Middle frontal gyrus (tissue), 1 donor: ENCODE results near the gene HSPB1.
"Not testable (repeated sequence)": the region's sequence is repeated elsewhere in the genome, so short reads cannot be mapped to it uniquely, and the experiment has no call there.

Experiments used
- DNase-seq: peaks from one replicate; pipeline ENCODE4 v3.0.0-alpha.2; 2015; ENCODE audit warnings: low spot score; ENCODE audit errors: extremely low spot score

HSPB1 gene

GRCh38 chr7:76308874-76309273, 6.4 kb downstream of the HSPB1 start:
- DNase-seq = not testable (repeated sequence)

- DNase-seq = not testable (repeated sequence)
These were observed 7.0 kb downstream of the HSPB1 start for GRCh38 chr7:76309341-76310101.

- no peak for DNase-seq
These were observed 7.9 kb downstream of the HSPB1 start for GRCh38 chr7:76310102-76310957.

GRCh38 chr7:76311838-76312237, 9.4 kb downstream of the HSPB1 start:
- not testable (repeated sequence) for DNase-seq

GRCh38 chr7:76314042-76314721, 11.7 kb downstream of the HSPB1 start:
- peak; percentile 92 for DNase-seq

- DNase-seq = not testable (repeated sequence)
These were observed 12.3 kb downstream of the HSPB1 start for GRCh38 chr7:76314740-76315139.

- DNase-seq = no peak
These were observed 12.9 kb downstream of the HSPB1 start for GRCh38 chr7:76315364-76315763.

- no peak for DNase-seq
These were observed 14.7 kb downstream of the HSPB1 start for GRCh38 chr7:76316984-76317781.

- peak; percentile 97 for DNase-seq
These were observed 15.5 kb downstream of the HSPB1 start for GRCh38 chr7:76317782-76318487.

- DNase-seq = no peak
These were observed 16.2 kb downstream of the HSPB1 start for GRCh38 chr7:76318488-76319353.

- DNase-seq = no peak
These were observed 22.6 kb downstream of the HSPB1 start for GRCh38 chr7:76325092-76325491.

- no peak for DNase-seq
These were observed 23.3 kb downstream of the HSPB1 start for GRCh38 chr7:76325811-76326210.

GRCh38 chr7:76326646-76327233, 24.3 kb downstream of the HSPB1 start:
- DNase-seq = no peak

- no peak for DNase-seq
These were observed 25.1 kb downstream of the HSPB1 start for GRCh38 chr7:76327610-76328009.

GRCh38 chr7:76328389-76328788, 25.9 kb downstream of the HSPB1 start:
- no peak for DNase-seq

GRCh38 chr7:76329479-76329878, 27.0 kb downstream of the HSPB1 start:
- DNase-seq = no peak

- no peak for DNase-seq
These were observed 27.8 kb downstream of the HSPB1 start for GRCh38 chr7:76330261-76330660.

GRCh38 chr7:76330673-76331072, 28.2 kb downstream of the HSPB1 start:
- no peak for DNase-seq

GRCh38 chr7:76332078-76332477, 29.6 kb downstream of the HSPB1 start:
- no peak for DNase-seq
